H54 (cell line): ENCODE measurements around the gene TMEM169.
"Not testable (repeated sequence)": the region's sequence is repeated elsewhere in the genome, so short reads cannot be mapped to it uniquely, and the experiment has no call there.

Source experiments
- DNase-seq: peaks from one replicate; pipeline ENCODE4 v3.0.0; 2011; ENCODE audit warnings: low spot score, mixed read lengths; ENCODE audit not compliant: insufficient read length
- FAIRE-seq: peaks from 3 replicates; lab custom pipeline; 2011; peaks lifted over from hg19 to GRCh38; lab: Jason Lieb, UNC
- POLR2A ChIP-seq: IDR thresholded peaks from 2 replicates; pipeline ENCODE4 v1.6.1; 2011; ENCODE audit warnings: low read depth, mild to moderate bottlenecking, low read length

The TMEM169 gene

DNA sequence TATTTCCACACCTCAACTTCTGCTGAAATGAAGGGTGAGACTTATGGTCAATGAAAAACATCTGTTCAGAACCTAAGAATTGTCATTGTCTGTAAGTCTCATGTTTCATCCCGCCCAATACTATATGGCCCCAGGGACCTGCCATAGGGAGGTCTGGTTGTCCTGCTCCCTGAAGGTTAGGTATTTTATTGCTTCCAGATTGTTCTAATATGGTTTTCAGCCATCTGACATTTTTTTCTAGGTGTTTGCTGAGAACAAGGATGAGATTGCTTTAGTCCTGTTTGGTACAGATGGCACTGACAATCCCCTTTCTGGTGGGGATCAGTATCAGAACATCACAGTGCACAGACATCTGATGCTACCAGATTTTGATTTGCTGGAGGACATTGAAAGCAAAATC is 34.7 kb downstream of the TMEM169 start:
- TF ChIP-seq POLR2A, result no peak
- DNase-seq (no peak), FAIRE-seq (no peak)

DNA sequence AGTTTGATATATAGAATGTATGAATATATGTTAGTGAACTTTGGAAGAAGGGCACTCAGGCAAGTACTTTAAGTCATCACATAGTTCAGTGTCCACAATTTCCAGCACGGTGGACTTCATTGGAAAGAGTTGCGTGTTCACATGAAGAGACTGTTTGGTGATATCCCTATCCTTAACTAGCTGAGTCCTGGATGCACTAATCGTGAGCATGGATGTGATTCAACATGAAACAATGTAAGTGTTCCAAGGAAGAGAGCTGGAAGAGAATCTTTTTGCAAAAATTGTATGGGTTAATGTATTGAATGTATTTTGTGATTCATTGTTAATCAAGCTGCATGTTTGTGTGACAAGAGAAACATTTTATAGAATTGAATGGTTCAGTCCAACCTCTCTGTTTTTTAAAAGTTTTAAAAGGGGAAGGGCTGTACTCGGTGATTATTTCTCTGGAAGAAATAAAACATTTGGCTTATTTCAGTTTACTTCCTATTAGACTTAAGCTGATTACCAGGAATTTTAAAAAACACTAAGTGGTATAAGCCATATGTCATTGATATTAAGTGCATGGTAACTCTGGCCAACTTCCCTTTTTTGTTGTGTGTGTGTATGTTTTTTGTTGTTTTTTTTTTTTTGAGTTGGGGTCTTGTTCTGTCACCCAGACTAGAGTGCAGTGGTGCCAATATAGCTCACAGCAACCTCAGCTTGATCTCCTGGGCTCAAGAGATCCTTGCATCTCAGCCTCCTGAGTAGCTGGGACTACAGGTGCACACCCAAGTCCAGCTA is 36.0 kb downstream of the TMEM169 start:
- TF ChIP-seq POLR2A, result no peak
- FAIRE-seq, result no peak
- no peak for DNase-seq

DNA sequence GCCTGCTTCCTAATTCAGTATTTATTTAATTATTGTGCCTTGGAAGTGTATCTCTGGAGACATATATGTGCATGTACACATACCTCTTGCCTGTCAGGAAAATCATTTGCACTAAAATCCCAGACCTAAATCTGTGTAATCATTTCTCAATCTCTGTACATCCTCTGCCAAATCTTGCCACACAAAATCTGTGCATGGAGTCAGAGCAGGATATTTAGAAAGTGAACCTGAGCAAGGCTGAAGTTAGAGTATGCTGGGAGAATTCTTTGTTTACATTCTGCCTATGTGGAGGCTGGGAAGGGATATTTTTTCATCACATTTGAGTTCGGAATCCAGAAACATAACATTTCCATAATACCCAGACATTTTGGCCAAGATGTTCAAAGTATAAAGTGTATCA is 36.8 kb downstream of the TMEM169 start:
- DNase-seq (no peak), FAIRE-seq (no peak)
- no peak for TF ChIP-seq POLR2A

DNA sequence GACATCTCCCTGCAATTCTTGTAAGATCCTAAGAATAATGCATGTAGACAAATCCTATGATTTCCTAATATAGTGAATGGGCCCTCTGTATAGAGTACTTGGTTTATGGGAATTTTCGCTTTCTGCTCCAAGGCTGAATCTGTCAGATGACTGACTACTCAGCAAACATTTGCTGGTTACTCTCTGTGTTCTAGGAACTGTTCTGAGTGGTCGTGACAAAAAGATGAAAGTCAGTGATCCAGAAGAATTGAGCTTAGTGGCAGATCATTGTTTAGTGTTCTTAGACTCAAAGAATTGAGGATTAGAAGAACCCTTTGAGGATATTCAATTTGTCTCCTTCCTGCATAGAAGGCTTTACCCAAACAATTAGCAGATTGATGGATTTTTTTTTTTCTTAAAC is 37.4 kb downstream of the TMEM169 start:
- TF ChIP-seq POLR2A, result no peak
- DNase-seq (no peak), FAIRE-seq (no peak)

DNA sequence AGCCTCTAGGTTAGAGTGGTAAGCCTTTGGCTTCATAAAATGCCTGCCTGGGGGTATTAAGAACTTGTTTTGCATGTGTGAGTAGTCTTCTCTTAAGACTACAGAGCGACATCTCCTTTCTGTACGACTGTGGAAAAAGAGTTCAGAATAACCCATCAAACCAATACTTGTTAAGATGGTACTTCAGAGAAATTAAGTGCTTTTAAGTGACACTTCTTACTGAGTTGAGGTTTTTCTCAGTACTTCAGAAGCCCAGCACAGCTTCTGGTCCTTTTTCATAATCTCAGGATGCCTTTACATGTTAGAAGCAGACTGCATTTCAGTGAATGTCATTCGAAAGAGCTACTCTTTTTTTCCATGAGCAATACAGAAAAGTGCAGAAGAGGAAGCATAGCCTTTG is 38.3 kb downstream of the TMEM169 start:
- no peak for TF ChIP-seq POLR2A
- peak; percentile 53 for FAIRE-seq

DNA sequence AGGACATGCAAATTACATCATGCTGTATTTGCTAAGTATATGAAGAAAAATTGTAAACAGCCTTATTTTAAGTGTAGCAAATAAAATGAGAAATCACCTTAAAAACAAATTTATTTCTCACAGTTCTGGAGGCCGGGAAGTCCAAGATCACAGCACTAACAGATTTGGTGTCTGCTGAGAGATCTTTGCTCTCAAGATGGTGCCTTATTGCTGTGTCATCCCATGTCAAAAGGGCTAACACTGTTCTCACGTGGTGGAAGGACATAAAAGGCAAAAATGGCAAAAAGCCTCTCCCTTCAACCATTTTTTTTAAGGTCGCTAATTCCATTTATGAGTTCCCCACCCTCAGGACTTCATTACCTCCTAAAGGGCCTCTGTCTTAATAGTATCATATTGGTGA is 39.5 kb downstream of the TMEM169 start:
- no peak for DNase-seq
- TF ChIP-seq POLR2A, result no peak
- FAIRE-seq, result peak; percentile 43

More for the DNA sequence above, 38.3 kb downstream of the TMEM169 start:
- no peak for DNase-seq

DNA sequence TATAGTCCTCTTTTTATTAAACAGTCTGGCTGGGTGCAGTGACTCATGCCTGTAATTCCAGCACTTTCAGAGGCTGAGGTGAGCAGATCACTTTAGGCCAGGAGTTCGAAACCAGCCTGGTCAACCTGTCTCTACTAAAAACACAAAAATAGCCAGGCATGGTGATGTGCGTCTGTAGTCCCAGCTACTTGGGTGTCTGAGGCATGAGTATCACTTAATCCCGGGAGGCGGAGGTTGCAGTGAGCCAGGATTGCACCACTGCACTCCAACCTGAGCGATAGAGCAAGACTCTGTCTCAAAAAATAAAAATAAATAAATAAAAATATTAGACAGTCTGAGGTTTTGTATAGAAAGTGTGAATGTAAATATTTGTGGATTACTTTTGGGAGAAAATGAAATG is 45.2 kb downstream of the TMEM169 start:
- TF ChIP-seq POLR2A, result no peak
- DNase-seq (no peak), FAIRE-seq (no peak)

DNA sequence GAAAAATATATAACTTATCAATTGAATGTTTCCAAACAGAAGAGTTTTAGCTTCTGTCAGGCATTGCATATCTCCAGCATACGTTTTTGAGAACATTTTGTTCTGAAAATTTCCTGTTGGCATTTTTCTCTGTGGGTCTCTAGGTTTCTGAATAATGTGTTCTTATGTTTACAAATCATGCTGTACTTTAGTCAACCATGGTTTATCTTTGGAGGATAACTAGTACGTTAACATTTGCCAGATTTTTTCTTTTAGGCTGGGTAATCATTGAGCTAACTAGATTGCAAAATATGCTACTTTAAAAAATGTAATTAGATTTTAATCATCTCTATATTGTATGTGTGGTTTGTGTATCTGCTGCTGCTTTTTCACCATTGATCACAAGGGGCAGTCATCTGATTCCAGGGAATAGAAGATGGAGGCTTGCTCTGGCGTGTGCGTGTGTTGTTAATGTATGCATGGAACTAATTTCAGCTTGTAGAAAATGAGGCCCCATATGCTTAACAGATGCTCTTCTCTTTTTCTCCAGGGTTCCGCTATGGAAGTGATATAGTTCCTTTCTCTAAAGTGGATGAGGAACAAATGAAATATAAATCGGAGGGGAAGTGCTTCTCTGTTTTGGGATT is 48.7 kb downstream of the TMEM169 start:
- TF ChIP-seq POLR2A, result no peak
- DNase-seq (no peak), FAIRE-seq (no peak)

DNA sequence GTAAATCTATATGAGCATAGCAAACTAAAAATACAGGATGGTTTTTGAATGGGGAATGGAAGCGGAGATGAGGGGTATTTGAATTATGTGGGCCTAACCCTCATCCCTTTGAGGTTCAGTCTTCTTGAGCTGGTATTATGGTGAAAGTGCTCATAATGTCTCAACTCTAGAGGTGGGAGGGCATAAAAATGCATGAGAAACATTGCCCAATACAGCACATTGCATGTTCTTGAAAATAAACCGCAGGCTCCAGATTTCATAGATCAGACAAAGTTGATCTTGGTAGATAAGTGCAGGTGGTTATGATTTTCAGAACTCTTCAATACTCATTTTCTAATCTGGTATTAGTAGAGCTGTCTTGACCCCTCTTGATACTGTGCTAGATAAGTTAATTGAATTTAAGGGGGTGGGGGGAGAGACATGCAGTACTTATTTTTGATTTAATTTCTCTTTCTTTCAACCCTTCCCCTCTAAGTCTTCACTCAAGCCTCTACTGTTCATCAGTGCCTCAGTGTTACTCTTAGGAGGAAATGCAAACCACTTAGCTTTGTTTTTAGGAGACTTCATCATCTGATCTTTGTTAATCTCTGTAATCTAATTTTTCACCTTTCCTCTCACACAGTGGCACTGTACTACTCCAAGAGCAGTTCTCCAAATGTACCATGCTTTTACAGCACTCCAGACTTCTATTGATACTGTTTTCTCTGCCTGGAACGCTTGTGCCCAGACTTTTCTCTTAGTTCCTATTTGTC is 49.6 kb downstream of the TMEM169 start:
- DNase-seq (no peak), FAIRE-seq (no peak)
- TF ChIP-seq POLR2A, result no peak

DNA sequence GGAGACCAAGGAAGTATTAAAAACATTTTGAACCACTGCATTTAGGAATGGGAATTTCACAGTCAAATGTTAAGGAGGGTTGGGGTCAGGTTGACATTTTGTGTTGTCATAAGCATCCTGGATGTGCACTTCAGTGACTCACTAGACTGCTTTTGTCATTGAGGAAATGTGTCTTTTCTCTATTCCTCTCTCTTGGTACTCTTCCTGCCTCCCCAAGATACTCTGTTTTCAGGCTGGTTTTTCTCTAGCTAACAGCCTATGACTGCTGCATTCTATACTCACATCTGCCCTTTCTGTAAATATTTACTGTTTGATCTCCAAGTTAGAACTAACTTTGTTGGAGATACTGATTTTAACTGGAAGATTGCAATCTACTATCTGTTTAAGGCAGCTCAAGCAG is 50.9 kb downstream of the TMEM169 start:
- no peak for DNase-seq
- peak; percentile 30 for FAIRE-seq
- no peak for TF ChIP-seq POLR2A

DNA sequence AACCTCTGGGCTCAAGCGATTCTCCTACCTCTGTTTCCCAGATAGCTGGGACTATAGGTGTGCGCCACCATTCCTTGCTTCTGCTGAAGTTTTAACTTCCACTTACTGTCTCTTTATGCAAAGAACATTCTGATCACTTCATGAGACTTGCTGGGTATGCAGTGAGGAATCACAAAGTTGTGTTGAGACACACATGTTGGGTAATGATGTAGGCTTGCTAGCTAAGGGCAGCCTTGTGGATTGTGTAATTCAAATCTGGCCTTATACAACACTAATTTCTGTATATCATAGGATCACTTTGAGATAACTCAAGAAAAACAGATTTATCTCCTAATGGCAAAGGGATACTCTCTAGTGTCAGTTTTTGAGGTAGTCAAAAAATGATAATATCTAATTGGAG is 51.7 kb downstream of the TMEM169 start:
- no peak for TF ChIP-seq POLR2A
- DNase-seq (no peak), FAIRE-seq (no peak)

DNA sequence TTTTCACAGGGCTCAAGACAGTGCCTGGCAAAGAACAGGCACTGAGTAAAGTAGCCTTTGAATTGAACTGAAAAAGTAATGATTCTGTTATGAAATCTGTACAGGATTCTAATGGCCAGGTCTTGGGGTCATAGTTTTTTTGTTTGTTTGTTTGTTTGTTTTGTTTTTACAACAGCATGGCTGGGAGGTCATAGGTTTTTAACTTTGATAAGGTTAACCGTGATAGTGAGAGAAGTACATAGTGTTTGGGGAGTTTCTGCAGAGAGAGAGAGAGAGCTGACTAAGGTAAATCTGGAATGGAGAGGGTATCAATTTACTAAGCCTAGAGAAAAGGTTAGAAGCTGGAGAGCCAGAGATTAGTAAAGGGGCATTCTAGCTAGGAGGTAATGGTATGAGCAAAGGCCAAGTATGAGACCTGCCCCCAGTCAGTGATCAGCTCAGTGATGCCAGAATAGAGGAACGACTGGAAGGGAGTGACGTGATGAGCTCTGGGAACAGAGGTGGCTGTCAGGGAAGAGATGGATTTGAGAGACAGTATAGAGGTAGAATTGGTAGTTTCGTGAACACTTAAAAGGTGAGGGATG is 53.3 kb downstream of the TMEM169 start:
- no peak for FAIRE-seq
- DNase-seq, result no peak
- no peak for TF ChIP-seq POLR2A

DNA sequence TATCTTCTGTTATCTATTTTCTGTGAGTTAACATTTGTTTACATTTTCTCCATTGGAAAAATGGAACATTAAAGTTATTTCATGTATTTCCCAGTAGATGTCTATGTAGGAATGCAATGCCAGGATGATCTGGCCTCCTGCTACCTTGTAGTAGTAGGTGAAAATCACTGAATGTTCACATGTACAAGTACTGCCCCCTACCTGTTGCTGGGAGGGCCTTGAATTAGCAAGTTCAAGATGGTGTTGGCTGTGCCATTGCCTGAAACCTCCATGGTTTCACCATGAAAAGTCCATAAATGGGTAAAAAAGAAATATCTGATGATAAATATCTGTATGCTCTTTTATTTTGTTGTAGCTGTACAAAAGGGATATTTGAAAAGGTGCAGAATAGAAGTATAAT is 58.2 kb downstream of the TMEM169 start:
- no peak for TF ChIP-seq POLR2A
- DNase-seq (no peak), FAIRE-seq (no peak)

DNA sequence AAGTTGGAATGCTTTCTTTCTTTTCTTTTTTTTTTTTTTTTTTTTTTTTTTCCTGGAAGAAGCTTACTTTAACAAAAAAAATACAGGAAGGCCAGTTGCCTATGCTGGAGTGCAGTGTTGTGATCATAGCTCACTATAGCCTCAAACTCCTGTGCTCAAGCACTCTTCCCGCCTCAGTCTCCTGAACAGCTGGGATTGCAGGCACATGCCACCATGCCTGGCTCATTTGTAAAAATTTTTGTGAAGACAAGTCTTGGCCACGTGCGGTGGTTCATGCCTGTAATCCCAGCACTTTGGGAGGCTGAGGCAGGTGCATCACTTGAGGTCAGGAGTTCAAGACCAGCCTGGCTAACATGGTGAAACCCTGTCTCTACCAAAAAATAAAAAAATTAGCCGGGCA is 59.8 kb downstream of the TMEM169 start:
- not testable (repeated sequence) for FAIRE-seq, DNase-seq
